HG03521 (cell line): ENCODE results near the gene CASP5.

Experiments used
- ATAC-seq: cut with Tn5 transposase; IDR thresholded peaks from one replicate; pipeline ENCODE4 v1.9.1; 2021; ENCODE audit warnings: mild to moderate bottlenecking, moderate library complexity; ENCODE audit not compliant: unreplicated experiment

The CASP5 gene

DNA sequence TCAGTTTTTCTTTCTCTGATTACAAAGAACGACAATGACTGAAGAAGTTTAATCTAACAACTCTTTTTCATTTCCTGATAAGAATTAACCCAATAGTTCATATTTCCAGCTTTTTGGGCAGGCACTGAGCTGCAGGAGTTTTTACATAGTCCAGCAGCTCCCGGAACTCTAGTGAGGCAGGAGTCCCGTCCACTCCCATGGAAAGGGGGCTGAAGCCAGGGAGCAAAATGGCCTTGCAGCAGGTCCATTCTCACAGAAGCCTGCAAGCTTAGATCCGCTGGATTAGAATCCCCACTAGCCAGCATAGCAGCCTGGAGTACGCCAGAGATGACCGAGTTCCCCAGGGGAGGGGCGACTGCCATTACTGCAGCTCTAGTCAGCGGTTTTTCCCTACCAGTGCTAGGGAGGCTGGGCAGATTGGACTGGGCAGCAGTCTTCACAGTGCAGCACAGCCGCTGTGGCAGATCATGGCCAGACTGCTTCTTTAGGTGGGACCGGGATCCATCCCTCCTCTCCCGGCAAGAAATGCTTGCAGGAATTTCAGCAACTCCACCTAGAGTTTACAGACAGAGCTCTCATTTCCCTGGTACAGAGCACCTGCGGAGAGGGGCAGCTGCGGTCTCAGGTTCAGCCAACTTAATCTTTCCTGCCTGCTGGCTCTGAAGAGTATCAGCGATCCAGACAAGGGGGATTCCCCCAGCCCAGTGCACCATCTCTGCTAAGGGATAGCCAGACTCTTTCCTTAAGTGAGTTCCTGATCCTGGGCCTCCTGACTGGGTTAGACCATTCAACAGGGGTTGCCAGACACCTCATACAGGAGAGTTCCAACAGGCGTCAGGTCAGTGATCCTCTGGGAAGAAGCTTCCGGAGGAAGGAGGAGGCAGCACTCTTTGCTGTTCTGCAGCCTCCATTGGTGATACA, 53.9 kb downstream of the CASP5 start:
- no peak for ATAC-seq

DNA sequence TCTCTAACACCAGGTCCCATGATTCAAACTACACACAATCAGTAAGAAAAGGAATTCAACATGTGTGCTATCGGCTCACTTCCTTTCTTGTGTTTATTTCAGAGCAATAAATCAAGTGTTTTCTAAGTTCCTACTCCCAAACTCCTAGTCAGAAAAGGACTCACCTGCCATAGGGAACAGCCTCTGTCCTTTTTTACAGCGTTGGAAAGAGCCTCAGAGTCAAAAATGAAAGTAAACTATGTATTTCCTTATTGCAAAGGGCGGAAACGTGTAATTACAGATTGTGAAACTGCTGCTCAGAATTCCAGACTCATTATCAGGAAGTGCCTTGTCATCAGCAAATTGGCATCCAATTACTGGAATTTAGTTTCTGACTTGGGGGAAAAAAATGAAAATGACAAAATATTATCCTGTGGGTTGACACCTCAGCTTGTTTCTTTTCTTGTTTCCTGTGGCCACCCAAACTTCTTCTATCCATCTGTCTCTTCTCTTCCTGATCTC, 54.6 kb downstream of the CASP5 start, which contains the start of gene CASP4:
TSS of gene CASP4 (minus strand) at position 220 of the 501 bp plus-strand sequence. CDS start at position 171, 49 bp downstream.
- peak; percentile 83 for ATAC-seq

DNA sequence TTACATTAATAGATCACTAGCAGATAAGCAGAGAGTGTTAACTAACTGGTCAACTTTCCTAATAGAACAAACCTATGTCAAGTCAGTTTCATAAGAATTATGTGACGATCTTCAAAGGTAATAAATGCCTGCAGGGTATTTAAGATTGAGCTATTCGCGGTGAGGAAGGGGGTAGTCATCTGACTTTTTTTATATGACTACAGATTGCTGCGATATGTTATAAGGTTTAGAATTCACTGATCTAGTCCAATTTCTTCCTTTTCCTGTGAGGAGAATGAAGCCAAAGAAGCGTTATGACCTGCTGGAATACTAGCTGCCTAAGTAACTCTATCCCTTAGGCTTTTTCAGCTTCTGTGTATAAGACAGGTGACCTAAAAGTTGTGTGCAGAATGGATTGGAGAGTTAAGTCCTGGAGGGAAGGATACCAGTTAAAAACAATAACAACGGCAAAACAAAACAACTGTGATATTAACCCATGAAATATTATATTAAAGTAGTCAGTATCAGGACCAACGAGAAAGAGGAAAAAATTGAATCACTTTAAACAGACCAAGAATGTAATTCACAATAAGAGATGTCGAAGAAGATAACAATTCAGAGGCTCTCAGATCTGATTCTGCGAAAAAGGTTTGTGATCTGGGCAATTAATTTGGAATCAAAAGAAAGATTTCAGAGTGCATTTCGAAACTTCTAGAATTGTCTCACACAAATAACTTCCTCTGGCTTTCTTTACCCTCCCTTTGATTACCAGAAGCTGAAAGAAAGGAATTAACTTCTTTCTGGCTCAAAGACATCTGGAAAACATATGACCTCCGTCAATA, 55.2 kb downstream of the CASP5 start:
- ATAC-seq = peak; percentile 18

- no peak for ATAC-seq
These were observed 57.2 kb downstream of the CASP5 start for GRCh38 chr11:104965735-104966134.

- ATAC-seq = no peak
These were observed 58.7 kb downstream of the CASP5 start for GRCh38 chr11:104964247-104964646.

GRCh38 chr11:104962852-104963251, 60.1 kb downstream of the CASP5 start:
- ATAC-seq = no peak

GRCh38 chr11:104957280-104957679, 65.7 kb downstream of the CASP5 start:
- no peak for ATAC-seq

DNA sequence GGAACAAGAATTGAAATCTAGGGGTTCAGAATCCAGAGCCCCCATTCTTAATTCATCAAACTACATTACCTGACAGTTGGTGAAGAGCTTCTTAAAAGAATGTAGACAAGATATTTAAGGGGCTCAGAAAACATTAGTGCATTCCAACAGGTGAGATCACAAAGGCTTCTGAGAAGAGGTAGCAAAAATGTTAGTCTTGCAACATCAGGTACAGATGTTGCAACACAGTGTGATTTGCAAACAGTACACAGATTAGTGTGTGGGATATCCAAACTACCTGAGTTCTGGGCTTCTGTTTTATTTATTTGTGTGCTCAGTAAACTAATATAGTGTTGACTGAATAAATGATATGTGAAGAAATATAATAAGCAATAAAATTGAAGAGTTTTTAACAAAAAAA, 66.4 kb downstream of the CASP5 start:
- ATAC-seq = no peak

GRCh38 chr11:104946907-104947306, 76.1 kb downstream of the CASP5 start:
- peak; percentile 98 for ATAC-seq
